HL-60 (cell line): Measurements from ENCODE around the gene HOXA11.

Source experiments
- DNase-seq, 2 experiments: peaks; one replicate each; pipeline ENCODE4 v3.0.0-alpha.2; 2010 to 2020; ENCODE audit warnings: low read depth in 1 of 2, low spot score in 1 of 2
- H3K27ac ChIP-seq: fragments of 250-450 bp; sonication (Bioruptor Pico); replicated peaks from 2 replicates; pipeline ENCODE4 v1.5.1; 2020; ENCODE audit warnings: mild to moderate bottlenecking, moderate library complexity
- H3K27me3 ChIP-seq: fragments of 250-450 bp; sonication (Bioruptor Pico); 2 replicates; pipeline ENCODE4 v1.5.1; 2021; ENCODE audit warnings: mild to moderate bottlenecking, moderate library complexity; ENCODE audit not compliant: insufficient read depth, poor library complexity, severe bottlenecking
- H3K4me3 ChIP-seq: replicated peaks from 2 replicates; pipeline ENCODE4 v1.5.1; 2011; ENCODE audit warnings: mild to moderate bottlenecking, control low read depth, low read length; ENCODE audit not compliant: insufficient read depth
- CTCF ChIP-seq: IDR thresholded peaks from one replicate; pipeline ENCODE4 v1.5.1; 2011; ENCODE audit warnings: low read length, control low read depth, inconsistent platforms; ENCODE audit not compliant: insufficient read depth
- GABPA ChIP-seq: IDR thresholded peaks from 2 replicates; pipeline ENCODE4 v1.6.1; 2012; ENCODE audit warnings: low read depth
- POLR2AphosphoS5 ChIP-seq: IDR thresholded peaks from 2 replicates; pipeline ENCODE4 v1.6.1; 2012; ENCODE audit warnings: low read depth
- REST ChIP-seq: IDR thresholded peaks from 2 replicates; pipeline ENCODE4 v1.6.1; 2012; ENCODE audit warnings: low read depth; ENCODE audit not compliant: insufficient replicate concordance
- SPI1 ChIP-seq: IDR thresholded peaks from 2 replicates; pipeline ENCODE4 v1.6.1; 2012; ENCODE audit warnings: low read depth, mild to moderate bottlenecking, borderline replicate concordance

The HOXA11 gene

GRCh38 chr7:27213433-27214238 is 28.6 kb upstream of the HOXA11 start:
- TF ChIP-seq SPI1 (no peak), REST (no peak), POLR2AphosphoS5 (no peak)
- no peak overlapping the region for H3K4me3 ChIP-seq
- peaks cover 49% of the 10 kb centered on the region for H3K27me3 ChIP-seq
- DNase-seq = no peak
- H3K27ac ChIP-seq = no peak overlapping the region

- no peak overlapping the region for H3K27ac ChIP-seq
- TF ChIP-seq CTCF = no peak
- TF ChIP-seq GABPA = no peak
- no peak for TF ChIP-seq SPI1
- no peak for TF ChIP-seq POLR2AphosphoS5
- no peak for TF ChIP-seq REST
- DNase-seq = no peak
- peaks cover 46% of the 10 kb centered on the region for H3K27me3 ChIP-seq
- H3K4me3 ChIP-seq = no peak overlapping the region
Observed at GRCh38 chr7:27212497-27213432, 27.7 kb upstream of the HOXA11 start.

GRCh38 chr7:27211764-27212204 is 26.8 kb upstream of the HOXA11 start:
- Histone ChIP-seq H3K27ac (no peak overlapping the region), H3K27me3 (peaks cover 49% of the 10 kb centered on the region), H3K4me3 (no peak overlapping the region)
- no peak for TF ChIP-seq GABPA
- TF ChIP-seq CTCF = no peak
- TF ChIP-seq REST = no peak
- TF ChIP-seq POLR2AphosphoS5 = no peak
- no peak for TF ChIP-seq SPI1
- no peak for DNase-seq
